ENCODE data around the gene PIR. TPM values are rescaled to one million over a fixed set of nuclear protein-coding genes. Genes with fewer than 3 reads are reported as not detected.
A peak's percentile ranks its signal among the peaks of the same experiment; 100 is the strongest.

PIR gene
- total and polyA plus RNA-seq, 2 experiments from 2014 or later: 4.5 to 5.3 TPM

- H3K4me1 ChIP-seq (ENCODE audit: low read depth): peaks cover 12% of the 10 kb centered on the region
- DNase-seq (ENCODE audit: low read depth in 1 of 2, low spot score in 1 of 2): no peak
- TF ChIP-seq, protein P1, sequence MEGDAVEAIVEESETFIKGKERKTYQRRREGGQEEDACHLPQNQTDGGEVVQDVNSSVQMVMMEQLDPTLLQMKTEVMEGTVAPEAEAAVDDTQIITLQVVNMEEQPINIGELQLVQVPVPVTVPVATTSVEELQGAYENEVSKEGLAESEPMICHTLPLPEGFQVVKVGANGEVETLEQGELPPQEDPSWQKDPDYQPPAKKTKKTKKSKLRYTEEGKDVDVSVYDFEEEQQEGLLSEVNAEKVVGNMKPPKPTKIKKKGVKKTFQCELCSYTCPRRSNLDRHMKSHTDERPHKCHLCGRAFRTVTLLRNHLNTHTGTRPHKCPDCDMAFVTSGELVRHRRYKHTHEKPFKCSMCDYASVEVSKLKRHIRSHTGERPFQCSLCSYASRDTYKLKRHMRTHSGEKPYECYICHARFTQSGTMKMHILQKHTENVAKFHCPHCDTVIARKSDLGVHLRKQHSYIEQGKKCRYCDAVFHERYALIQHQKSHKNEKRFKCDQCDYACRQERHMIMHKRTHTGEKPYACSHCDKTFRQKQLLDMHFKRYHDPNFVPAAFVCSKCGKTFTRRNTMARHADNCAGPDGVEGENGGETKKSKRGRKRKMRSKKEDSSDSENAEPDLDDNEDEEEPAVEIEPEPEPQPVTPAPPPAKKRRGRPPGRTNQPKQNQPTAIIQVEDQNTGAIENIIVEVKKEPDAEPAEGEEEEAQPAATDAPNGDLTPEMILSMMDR (IDR thresholded peaks at IDR 0.05; ENCODE audit: low read depth, low read length): no peak
- no peaks in the 10 kb centered on the region for H3K9me3 ChIP-seq (ENCODE audit: low read depth)
- no peak overlapping the region for H3K4me3 ChIP-seq
- no peaks in the 10 kb centered on the region for H3K36me3 ChIP-seq
- no peaks in the 10 kb centered on the region for H3K27me3 ChIP-seq
- H3K27ac ChIP-seq: no peak overlapping the region
These were observed 30.0 kb upstream of the PIR start for GRCh38 chrX:15523088-15523487.

DNA sequence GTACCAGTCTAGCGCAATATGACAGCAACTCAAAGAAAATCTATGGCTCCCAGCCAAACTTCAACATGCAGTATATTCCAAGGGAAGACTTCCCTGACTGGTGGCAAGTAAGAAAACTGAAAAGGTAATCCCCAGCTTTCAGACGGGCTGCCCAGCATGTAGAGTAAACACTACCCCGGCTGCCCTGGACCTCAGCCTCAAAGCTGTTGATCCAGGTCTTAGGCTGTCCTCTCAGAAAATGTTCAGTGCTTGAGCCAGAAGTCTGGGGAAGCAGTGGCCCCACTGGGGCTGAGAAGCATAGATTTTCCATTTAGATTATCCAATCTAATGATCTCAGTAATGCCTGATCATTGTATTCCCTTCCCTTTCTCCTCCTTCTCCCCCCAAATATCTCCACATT is 29.3 kb upstream of the PIR start:
- DNase-seq (ENCODE audit: low read depth in 1 of 2, low spot score in 1 of 2): no peak
- Histone ChIP-seq H3K27ac (no peak overlapping the region), H3K27me3 (no peaks in the 10 kb centered on the region), H3K36me3 (no peaks in the 10 kb centered on the region), H3K4me1 (ENCODE audit: low read depth) (peaks cover 12% of the 10 kb centered on the region), H3K4me3 (no peak overlapping the region), H3K9me3 (ENCODE audit: low read depth) (no peaks in the 10 kb centered on the region)
- TF ChIP-seq, protein P1 (IDR thresholded peaks at IDR 0.05; ENCODE audit: low read depth, low read length): no peak

DNA sequence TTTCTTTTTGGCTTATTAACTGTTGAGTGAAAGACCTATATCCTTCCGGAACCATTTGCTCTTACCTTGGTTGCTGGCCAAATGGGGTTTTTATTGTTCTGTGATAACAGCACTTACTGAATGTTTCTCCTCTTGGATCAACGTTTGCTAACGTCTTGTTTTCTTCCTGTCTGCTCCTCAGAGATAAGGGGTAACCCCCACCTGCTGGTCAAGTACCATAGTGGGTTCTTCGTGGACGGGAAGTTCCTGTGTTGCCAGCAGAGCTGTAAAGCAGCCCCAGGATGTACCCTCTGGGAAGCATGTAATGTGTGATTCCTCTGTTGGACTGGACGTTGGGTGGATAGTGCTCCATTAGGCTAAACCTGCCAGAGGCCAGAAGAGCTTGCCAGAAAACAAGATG is 22.8 kb upstream of the PIR start:
- Histone ChIP-seq H3K27ac (no peak overlapping the region), H3K9me3 (ENCODE audit: low read depth) (no peaks in the 10 kb centered on the region), H3K27me3 (no peaks in the 10 kb centered on the region), H3K36me3 (no peaks in the 10 kb centered on the region), H3K4me1 (ENCODE audit: low read depth) (no peaks in the 10 kb centered on the region), H3K4me3 (no peak overlapping the region)
- TF ChIP-seq, protein P1 (IDR thresholded peaks at IDR 0.05; ENCODE audit: low read depth, low read length): no peak
- peak in 1 of 2 donors; percentile 62 for DNase-seq (ENCODE audit: low read depth in 1 of 2, low spot score in 1 of 2)

DNA sequence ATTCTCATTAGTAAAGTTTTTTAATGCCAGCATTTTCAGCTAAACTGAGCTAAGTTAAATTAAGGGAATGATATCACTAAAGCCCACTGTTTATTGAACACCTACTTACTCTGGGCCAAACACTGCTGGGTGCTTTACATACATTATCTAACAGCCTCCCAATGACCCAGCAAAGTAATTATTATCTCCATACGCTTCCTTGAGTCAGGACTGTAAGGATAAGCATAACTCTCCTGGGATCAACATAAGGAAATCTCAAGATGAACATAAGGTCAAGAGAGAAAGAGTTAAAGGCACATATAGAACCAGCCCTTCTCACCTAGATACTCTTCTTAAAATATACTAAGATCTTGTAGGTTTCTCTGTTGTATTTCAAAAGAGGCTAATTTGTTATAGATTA is 21.1 kb upstream of the PIR start:
- H3K27me3 ChIP-seq: no peaks in the 10 kb centered on the region
- H3K27ac ChIP-seq: no peak overlapping the region
- H3K9me3 ChIP-seq (ENCODE audit: low read depth): no peaks in the 10 kb centered on the region
- no peaks in the 10 kb centered on the region for H3K36me3 ChIP-seq
- TF ChIP-seq, protein P1 (IDR thresholded peaks at IDR 0.05; ENCODE audit: low read depth, low read length): no peak
- no peak overlapping the region for H3K4me3 ChIP-seq
- no peaks in the 10 kb centered on the region for H3K4me1 ChIP-seq (ENCODE audit: low read depth)
- DNase-seq (ENCODE audit: low read depth in 1 of 2, low spot score in 1 of 2): no peak

DNA sequence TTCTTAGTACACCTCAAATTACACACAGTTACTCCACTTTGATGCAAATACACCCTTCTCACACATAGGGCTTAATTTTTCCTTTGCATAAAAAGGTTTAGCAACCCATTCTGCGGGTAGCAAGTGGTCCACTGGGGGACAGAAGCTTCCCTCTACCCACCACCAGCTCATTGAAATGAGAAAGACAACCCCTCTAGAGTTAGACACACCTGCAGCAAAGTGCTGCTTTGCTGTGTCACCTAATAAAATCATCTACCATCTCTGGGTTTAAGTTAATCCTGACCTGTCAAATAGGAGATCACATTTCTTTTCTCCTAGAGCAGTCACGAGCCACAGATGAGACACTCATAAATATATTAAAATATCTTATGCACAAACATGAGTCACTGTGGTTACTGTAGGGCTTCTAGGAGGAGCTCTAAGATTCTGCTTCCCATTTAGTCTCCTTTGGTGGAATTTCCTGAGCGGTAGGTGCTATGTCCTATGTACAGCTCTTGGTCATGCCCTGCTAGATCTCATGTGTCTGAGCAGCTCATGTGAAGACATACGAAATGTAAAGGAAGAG is 19.4 kb upstream of the PIR start:
- Histone ChIP-seq H3K27ac (no peak overlapping the region), H3K36me3 (no peaks in the 10 kb centered on the region), H3K4me1 (ENCODE audit: low read depth) (no peaks in the 10 kb centered on the region), H3K27me3 (no peaks in the 10 kb centered on the region), H3K4me3 (no peak overlapping the region), H3K9me3 (ENCODE audit: low read depth) (no peaks in the 10 kb centered on the region)
- TF ChIP-seq, protein P1 (IDR thresholded peaks at IDR 0.05; ENCODE audit: low read depth, low read length): no peak
- DNase-seq (ENCODE audit: low read depth in 1 of 2, low spot score in 1 of 2): no peak
